Thoracic aorta (tissue), 2 donors: ENCODE results near the gene ISG20. TPM values are rescaled to one million over a fixed set of nuclear protein-coding genes. Genes with fewer than 3 reads are reported as not detected.

Experiments
- ATAC-seq: fragments of 150-250 bp; one replicate; pipeline ENCODE4 v1.8.0; 2017; ENCODE audit warnings: low read depth; ENCODE audit not compliant: insufficient number of reproducible peaks, low FRiP score
- DNase-seq: peaks from one replicate; pipeline ENCODE4 v3.0.0-alpha.2; 2020; ENCODE audit warnings: low spot score
- H3K27ac ChIP-seq, 2 donors: fragments of 200-600 bp; sonication (generic); 1 replicate in 1 of 2; 2 replicates in 1 of 2; pipeline ENCODE4 v1.5.1; 2016; ENCODE audit warnings: mild to moderate bottlenecking in 2 of 2, moderate library complexity in 2 of 2
- H3K27me3 ChIP-seq: fragments of 200-600 bp; sonication (generic); replicated peaks from 2 replicates; pipeline ENCODE4 v1.6.0; 2016; ENCODE audit warnings: mild to moderate bottlenecking; ENCODE audit not compliant: insufficient read depth
- H3K36me3 ChIP-seq: fragments of 200-600 bp; sonication (generic); one replicate; pipeline ENCODE4 v1.5.1; 2016
- H3K4me1 ChIP-seq, 2 donors: fragments of 200-600 bp; sonication (generic); 1 replicate in 1 of 2; 2 replicates in 1 of 2; pipeline versions ENCODE4 v1.5.1 to v1.6.0; 2016; ENCODE audit warnings: low read depth in 2 of 2, mild to moderate bottlenecking in 1 of 2; ENCODE audit not compliant: control insufficient read depth in 1 of 2
- H3K4me3 ChIP-seq: fragments of 200-600 bp; sonication (generic); 2 replicates; pipeline ENCODE4 v1.5.1; 2016; ENCODE audit warnings: mild to moderate bottlenecking
- H3K9me3 ChIP-seq: fragments of 200-600 bp; sonication (generic); 2 replicates; pipeline ENCODE4 v1.5.1; 2016
- total RNA-seq, 2 donors: library from RNA; depleted of rRNA; stranded (reverse); fragments of >200 nt; gene quantifications; one replicate each; pipeline versions ENCODE4 v1.1.0 to v1.2.3, GENCODE V29; 2016
- TF ChIP-seq, protein P1 (sequence below): fragments of 200-600 bp; sonication (generic); IDR thresholded peaks from one replicate; pipeline ENCODE4 v1.5.1; 2019; ENCODE audit warnings: antibody characterized with exemption

ISG20 gene
- total RNA-seq, 2 donors from 2014 or later, result 16.2 to 32.1 TPM

DNA sequence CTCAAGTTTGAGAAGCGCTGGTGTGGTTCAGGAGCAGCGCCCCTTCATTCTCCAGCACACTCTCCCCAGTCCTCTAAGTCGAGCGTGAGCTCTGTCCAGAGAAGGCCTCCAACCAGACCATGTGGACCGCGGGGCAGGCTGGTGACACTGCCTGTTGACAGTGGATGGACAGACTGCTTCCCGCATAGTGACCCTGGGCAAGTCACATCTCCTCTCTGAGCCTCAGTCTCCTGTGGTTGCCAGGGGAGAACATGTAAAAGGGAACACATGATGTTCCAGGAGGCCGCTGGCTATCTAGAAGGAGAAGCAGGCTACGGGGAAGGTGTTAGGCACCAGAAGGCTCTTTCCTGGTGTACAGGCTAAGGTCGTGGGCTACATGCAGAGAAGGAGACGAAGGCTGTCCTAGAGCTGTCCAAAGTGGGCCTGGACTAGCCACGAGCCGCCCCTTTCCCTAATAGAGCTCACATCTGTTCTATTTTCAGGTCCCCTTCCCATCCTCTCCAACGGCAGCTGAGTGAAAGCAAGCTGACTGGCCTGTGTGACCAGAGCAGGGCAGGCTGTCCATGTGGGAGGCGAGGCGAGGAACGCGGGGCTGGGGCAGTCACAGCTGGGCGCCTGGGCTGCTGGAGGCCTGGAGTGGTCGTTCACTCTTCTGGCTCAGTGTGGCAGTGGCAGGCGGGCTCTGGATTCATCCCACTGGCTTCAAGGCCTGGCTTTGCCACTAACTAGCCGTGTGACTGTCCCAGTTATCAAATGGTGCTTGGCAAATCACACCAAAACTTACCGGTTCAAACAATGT, 11.1 kb downstream of the ISG20 start:
- no peak overlapping the region for H3K27ac ChIP-seq
- ATAC-seq (no peak), DNase-seq (no peak)

GRCh38 chr15:88650556-88650955, 11.7 kb downstream of the ISG20 start:
- no peak for ATAC-seq
- H3K4me1 ChIP-seq, result no peaks in the 10 kb centered on the region
- H3K36me3 ChIP-seq, result no peaks in the 10 kb centered on the region
- no peaks in the 10 kb centered on the region for H3K27me3 ChIP-seq
- no peaks in the 10 kb centered on the region for H3K9me3 ChIP-seq
- H3K27ac ChIP-seq, result no peak overlapping the region
- no peak overlapping the region for H3K4me3 ChIP-seq
- TF ChIP-seq, protein P1, sequence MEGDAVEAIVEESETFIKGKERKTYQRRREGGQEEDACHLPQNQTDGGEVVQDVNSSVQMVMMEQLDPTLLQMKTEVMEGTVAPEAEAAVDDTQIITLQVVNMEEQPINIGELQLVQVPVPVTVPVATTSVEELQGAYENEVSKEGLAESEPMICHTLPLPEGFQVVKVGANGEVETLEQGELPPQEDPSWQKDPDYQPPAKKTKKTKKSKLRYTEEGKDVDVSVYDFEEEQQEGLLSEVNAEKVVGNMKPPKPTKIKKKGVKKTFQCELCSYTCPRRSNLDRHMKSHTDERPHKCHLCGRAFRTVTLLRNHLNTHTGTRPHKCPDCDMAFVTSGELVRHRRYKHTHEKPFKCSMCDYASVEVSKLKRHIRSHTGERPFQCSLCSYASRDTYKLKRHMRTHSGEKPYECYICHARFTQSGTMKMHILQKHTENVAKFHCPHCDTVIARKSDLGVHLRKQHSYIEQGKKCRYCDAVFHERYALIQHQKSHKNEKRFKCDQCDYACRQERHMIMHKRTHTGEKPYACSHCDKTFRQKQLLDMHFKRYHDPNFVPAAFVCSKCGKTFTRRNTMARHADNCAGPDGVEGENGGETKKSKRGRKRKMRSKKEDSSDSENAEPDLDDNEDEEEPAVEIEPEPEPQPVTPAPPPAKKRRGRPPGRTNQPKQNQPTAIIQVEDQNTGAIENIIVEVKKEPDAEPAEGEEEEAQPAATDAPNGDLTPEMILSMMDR, result no peak
- DNase-seq, result no peak

More for the DNA sequence above, 11.1 kb downstream of the ISG20 start:
- Histone ChIP-seq H3K27me3 (no peaks in the 10 kb centered on the region), H3K9me3 (no peaks in the 10 kb centered on the region), H3K4me3 (no peak overlapping the region), H3K4me1 (no peaks in the 10 kb centered on the region), H3K36me3 (no peaks in the 10 kb centered on the region)
- TF ChIP-seq, protein P1, result no peak

GRCh38 chr15:88651136-88651732, 12.4 kb downstream of the ISG20 start:
- H3K27me3 ChIP-seq, result no peaks in the 10 kb centered on the region
- no peak overlapping the region for H3K27ac ChIP-seq
- TF ChIP-seq, protein P1, result no peak
- no peaks in the 10 kb centered on the region for H3K9me3 ChIP-seq
- no peaks in the 10 kb centered on the region for H3K4me1 ChIP-seq
- ATAC-seq (no peak), DNase-seq (no peak)
- H3K36me3 ChIP-seq, result no peaks in the 10 kb centered on the region
- H3K4me3 ChIP-seq, result no peak overlapping the region

DNA sequence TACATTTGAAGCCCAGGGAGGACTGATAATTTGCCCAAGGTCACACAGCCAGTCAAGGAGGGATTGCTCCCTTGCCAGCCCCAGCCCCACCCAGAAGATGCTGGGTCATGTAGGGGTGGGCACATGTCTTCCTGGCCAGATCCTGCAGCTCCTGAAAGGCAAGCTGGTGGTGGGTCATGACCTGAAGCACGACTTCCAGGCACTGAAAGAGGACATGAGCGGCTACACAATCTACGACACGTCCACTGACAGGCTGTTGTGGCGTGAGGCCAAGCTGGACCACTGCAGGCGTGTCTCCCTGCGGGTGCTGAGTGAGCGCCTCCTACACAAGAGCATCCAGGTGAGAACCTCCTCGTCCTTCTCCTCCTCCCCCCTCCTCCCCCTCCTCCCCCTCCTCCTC, 13.2 kb downstream of the ISG20 start:
- no peak for DNase-seq
- H3K27ac ChIP-seq, result no peak overlapping the region
- no peaks in the 10 kb centered on the region for H3K4me1 ChIP-seq
- ATAC-seq, result no peak
- H3K27me3 ChIP-seq, result no peaks in the 10 kb centered on the region
- H3K36me3 ChIP-seq, result no peaks in the 10 kb centered on the region
- TF ChIP-seq, protein P1, result no peak
- H3K4me3 ChIP-seq, result no peak overlapping the region
- H3K9me3 ChIP-seq, result no peaks in the 10 kb centered on the region

DNA sequence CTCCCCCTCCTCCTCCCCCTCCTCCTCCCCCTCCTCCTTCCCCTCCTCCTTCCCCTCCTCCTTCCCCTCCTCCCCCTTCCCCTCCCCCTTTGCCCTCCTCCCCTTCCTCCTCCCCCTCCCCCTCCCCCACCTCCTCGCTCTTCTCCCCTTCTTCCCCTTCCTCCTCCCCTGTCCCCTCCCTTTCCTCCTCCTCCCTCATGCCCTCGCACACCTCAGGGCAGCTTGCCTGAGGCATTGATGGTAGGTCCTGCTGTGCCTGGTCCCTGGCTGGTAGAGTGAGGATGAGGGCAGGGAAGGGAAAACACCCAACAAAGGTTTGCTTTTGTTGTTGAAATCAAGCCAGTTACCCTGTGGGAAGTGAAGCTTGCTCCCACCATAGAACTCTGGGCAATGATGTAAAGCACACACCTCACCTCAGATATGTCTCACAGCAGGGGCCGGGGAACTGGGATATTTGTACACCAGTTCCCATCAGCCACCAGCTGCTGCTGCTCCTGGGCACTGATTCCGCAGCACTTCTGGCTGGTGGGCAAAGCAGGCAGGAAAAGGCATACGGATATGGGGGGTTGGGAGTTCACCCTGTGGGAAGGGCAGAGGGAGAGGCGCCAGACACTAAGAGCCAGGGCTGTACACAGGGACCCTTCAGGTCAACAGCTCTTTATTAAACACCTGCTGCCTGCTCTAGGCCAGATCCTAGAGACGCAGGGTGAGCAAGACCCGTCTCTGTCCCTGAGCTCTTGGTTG, 13.8 kb downstream of the ISG20 start:
- H3K9me3 ChIP-seq, result no peaks in the 10 kb centered on the region
- TF ChIP-seq, protein P1, result no peak
- DNase-seq (no peak), ATAC-seq (no peak)
- H3K27me3 ChIP-seq, result no peaks in the 10 kb centered on the region
- H3K27ac ChIP-seq, result no peak overlapping the region
- H3K36me3 ChIP-seq, result no peaks in the 10 kb centered on the region
- H3K4me1 ChIP-seq, result peaks cover 0 to 1% of the 10 kb centered on the region in 2 donors
- H3K4me3 ChIP-seq, result no peak overlapping the region
